Measurements from ENCODE around the gene ZC3H18.

The ZC3H18 gene

DNA sequence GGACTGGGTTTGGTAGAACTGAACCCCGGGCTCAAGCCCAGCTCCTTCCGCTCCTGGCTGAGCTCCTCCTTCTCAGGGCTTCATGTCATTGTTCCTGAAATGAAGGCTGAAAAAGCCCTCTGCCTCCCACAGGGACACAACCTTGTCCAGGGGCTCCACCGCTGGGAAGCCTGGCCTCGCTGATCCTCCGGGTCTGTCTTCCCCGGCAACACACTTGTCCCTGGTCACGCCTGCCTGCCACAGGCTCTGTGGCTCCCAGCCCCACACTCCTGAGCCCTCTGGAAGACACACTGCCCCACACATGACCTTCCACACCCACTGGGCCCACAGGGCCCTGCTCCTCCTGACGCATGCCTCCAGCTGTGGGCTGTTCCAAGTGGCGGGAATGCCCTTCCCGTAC, 18.0 kb upstream of the ZC3H18 start:
- DNase-seq = no peak

DNA sequence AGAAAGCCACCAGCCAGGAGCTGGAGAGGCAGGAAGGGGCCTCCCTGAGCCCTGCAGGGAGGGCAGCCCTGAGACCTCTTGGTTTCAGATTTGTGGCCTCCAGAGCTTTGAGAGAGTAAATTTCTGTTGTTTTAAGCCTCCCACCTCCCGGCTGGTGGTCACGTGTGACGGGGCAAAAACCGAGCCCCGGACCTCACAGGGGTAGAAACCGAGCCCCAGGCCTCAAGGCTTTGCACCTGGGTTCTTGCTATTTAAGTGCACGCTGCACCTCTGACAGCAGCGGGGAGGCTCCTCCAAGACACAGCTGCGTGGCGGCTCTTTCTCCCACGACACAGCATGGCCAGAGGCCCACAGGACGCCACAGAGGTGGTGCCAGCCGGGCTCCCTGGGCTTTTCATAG, 17.4 kb upstream of the ZC3H18 start:
- no peak for DNase-seq

DNA sequence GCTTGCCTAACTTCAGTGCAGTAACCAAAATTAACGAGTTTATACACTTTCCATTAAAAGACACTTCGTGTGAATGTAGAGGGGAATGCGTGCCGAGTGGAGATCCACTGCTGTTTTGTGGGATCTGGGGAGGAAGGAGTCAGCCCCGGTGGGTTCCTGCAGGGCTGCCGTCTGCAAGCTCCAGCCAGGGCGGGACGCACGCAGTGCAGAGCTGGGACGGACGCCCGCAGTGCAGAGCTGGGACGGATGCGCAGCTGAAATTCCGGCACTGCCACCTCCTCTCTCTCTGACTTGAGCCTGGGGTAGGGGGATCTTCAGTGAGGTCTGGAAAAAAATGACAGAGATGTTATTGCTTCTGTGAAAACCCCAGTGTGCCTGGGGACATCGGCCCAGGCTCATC, 16.5 kb upstream of the ZC3H18 start:
- no peak for DNase-seq

DNA sequence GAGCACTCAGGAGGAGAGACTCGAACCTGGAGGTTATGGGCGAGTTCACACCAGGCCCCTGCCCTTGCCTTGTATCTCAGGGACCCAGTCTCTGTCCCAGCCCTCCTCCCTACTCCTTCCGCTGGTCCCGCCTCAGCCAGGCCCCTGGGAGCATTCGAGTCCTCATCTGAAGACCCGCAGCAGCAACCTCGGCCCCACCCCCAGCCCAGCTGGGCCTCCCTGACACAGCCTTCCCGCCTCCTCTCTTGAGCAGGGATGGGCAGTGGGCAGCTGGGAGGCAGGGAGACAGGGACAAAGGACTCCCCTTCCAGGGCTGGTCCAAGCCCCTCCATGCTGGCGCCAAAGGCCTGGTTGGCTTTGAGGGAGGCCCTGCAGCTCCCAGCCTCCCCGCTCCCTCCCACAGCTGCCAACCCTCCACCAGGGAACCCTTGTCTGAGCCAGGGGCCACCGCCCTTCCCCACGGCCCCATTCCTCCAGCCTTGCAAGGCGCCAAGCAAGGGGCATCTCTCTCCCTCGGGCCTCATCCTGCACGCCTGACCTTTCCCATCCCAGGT, 15.4 kb upstream of the ZC3H18 start:
- DNase-seq = no peak

DNA sequence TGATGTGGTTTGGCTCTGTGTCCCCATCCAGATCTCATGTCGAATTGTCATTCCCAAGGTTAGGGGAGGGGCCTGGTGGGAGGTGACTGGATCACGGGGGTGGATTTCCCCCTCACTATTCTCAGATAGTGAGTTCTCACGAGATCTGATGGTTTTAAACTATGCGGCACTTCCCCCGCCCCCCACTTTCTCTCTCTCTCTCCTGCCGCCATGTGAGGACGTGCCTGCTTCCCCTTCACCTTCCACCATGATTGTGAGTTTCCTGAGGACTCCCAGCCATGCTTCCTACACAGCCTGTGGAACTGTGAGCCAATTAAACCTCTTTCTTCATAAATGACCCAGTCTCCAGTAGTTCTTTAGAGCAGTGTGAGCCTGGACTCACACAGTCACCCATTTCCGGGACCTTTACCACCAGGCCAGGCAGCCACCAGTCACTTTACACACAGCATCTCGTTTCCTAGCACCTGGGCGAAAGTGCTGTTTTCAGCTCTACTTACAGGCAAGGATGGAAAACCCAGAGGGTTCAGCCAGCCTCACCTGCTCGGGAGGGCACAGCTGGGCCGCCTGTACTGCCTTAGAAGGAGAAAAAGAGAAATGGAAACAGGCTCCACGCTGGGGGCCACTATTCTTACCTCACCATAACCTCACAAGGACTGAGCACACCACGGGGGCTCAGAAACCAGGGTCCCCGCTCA, 13.8 kb upstream of the ZC3H18 start:
- DNase-seq = no peak

DNA sequence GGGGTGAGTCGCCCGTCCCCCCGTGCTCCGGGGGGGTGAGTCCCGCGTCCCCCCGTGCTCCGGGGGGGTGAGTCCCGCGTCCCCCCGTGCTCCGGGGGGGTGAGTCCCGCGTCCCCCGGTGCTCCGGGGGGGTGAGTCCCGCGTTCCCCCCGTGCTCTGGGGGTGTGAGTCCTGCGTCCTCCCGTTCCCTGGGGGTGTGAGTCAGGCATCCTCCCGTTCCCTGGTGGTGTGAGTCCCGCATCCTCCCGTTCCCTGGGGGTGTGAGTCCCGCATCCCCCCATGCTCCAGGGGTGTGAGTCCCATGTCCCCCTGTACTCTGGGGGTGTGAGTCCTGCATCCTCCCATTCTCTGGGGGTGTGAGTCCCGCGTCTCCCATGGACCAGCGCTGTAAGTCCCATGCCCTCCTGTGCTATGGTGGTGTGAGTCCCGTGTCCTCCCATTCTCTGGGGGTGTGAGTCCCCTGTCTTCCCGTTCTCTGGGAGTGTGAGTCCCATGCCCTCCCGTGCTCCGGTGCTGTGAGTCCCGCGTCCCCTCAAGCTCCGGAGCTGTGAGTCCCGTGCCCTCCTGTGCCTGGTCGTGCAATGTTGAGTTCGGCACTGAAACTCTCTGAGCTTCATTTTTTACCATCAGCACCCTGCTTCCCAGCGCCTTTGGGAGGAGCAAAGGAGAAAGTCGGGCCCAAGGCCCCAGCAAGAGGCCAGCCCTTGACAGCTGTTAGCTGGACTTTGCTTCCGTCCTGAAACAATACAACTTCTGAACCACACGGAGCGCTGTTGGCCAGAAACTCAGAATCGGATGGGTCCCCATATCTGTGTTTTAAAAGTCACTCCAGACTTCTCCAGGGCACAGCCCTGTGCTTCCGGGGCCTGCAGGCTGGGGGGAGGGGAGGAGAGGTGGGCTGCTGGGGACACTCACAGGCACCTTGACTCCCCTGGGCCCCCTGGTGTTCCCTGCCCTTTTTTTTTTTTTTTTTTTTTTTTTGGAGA, 11.5 kb upstream of the ZC3H18 start:
- DNase-seq = no peak

DNA sequence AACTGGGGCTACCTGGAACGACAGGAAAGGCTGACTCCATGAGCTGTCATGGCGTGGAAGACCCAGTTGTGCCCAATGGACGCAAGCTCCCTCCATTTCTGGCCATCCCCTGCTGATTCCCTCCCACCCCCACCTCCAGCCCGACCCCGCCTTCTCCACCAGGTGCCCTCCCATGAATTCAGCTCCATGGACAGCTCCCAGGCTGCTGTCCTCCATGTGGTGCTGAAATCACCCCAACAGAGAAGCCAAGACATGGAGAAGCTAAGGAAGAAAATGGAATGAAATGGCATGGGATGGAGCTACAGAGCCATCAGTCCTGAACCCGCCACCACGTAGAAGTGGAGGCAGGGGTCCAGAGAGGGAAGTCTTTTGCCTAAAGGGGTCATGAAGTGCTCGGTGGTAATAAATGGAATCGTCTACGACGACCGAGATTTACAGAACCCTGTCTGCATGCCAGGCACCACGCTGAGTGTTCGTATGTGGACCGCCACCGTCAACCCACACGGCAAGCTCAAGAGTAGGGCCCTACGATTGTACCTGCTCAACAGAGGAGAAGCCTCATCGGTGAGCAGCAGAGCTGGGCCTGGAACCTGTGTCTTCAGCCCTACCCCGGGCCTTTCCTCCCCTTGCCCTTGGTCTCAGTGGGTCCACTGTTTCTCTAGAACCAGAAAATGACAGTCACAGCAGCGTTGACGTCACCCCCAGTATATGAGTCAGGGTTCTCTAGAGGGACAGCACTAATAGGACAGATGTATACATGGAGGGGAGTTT, 9.3 kb upstream of the ZC3H18 start:
- no peak for DNase-seq

DNA sequence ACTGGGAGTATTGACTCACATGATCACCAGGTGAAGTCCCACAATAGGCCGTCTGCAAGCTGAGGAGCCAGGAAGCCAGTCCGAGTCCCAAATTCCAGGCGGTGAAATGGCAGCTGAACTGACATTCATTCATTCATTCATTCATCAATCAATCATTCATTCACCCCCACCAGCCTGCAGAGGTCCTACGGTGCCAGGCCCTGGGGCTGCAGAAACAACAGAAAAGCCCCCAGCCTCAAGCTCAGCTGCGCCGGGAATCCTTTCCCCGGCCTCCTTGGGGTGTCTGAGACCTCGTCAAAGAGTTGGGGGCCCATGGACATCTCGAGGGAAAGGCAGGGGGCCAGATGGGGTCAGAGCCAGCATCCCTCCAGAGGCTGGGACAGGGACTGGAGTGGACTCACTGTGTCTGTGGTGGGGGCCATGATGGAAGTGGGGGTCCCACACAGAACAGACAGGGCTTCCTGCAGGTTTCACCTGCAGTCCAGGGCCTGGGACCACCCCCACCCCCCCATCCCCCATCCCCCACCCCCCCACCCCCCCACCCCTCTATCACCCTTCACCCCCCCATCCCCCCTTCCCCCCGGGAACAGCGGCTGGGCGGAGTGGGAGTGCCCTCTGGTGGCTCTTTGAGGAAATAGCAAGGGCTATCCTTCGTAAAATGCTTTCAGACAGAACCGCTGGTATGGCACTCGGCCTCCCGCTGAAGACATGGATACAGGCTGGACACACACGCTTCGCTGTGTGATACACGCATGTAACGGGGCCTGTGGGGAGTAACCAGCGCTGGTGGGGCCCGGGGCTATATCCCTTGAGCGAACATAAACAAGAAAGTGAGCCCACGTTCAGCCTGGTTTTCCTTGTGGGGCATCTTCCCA, 8.5 kb upstream of the ZC3H18 start:
- DNase-seq = peak; percentile 45 to 64

DNA sequence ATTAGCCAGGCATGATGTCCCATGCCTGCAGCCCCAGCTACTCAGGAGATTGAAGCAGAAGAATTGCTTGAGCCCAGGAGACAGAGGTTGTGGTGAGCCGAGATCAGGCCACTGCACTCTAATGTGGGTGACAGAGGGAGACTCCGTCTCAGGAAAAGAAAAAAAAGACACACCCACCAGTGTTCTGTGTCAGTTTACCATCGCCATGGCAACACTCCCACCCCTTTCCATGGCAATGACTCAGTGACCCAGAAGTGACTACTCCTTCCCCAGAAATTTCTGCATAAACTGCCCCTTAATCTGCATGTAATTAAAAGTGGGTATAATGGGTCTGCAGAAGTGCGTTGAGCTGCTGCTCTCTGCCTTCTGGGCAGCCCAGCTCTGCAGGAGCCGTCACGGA, 4.0 kb upstream of the ZC3H18 start:
- peak; percentile 76 to 82 for DNase-seq

DNA sequence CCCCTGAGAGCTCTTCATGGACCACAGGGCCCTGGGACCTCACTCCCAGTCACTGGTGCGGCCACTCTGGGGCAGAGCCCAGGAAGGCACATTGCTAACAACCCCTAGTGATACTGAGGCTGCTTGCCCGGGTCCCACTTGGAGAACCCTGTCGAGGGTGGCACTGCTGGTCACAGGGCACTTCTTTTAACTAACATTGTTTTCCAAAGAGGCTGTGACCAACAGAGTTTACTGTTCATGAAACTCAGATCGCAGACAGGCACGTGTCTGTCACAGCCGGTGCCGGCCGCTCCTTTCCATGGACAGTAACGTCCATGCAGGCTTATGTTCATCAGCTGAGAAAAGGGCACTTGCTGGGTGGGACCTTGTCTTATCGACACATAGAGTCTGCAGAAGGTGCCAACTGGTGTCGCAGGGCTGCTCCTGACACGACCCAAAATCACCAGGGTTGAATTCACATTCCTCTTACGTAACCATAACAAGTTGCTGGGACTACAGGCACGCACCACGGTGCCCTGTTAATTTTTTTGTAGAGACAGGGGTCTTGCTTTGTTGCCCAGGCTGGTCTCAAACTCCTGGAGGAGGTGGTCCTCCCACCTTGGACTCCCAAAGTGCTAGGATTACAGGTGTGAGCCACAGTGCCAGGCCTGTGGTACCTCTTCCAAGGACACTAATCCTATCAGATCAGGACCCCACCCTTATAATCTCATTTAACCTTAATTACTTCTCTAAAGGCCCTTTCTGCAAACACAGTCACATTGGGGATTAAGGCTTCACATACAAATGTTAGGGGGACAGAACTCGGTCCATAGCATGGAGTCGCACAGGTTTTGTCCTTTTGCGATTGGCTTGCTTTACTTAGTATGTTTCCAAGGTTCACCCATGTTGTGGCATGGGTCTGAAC, 1.2 kb upstream of the ZC3H18 start:
- no peak for DNase-seq

DNA sequence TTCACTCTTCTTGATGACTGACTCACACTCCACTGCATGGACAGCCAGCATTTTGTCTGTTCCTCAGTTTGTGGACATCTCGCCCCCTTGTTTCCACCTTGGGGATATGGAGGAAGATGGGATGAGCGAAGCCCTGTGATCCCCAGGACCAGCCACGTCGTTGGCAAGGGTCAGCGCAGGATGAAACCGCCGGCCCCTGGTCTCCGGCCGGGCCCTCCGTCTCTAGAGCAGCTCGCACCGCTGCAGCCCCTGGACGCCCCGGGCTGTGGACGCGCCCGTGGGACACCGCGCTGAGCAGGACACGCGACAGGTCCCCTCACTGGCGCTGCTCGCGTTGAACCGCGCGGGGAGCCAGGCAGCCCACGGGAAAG, 604 bp upstream of the ZC3H18 start:
- no peak for DNase-seq

DNA sequence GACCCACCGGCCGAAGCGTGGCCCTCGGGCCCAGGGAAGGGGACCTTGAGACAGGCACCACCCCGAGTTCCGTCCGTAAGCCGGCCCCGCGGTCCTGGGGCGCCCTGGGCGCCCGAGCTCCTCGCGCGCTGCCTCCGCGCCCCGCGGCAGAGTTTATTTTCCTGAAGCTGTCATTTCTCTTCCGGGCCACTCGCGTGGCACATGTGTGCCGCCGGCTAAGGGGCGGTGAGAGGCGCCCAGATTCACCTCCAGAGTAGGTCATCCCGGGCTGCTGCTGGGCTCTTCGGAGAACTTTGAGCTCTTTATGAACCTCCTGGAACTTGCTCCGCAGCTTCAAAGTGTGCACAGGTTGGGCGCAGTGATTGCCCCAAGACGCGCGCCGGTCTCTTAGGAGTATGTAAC, 489 bp downstream of the ZC3H18 start:
- DNase-seq = peak; percentile 53 to 54

DNA sequence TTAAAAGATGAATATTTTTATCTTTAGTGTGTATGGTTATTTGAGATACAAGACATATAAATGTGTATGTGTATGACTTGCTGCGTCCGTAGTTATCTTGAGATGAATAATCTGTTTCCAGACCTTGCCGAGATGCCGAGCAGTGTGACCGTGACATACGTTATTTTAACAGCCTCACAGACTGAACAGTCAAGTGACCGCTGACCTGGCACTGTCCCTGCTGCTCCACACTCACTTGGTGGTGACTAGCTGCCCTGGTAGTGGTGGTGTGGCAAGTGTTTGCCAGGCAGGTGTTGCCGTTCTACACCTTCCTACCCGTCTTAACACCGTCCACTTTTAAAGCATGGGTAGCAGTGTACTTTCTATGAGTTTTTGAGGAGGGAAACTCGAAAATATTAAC, 5.0 kb downstream of the ZC3H18 start:
- DNase-seq = no peak

DNA sequence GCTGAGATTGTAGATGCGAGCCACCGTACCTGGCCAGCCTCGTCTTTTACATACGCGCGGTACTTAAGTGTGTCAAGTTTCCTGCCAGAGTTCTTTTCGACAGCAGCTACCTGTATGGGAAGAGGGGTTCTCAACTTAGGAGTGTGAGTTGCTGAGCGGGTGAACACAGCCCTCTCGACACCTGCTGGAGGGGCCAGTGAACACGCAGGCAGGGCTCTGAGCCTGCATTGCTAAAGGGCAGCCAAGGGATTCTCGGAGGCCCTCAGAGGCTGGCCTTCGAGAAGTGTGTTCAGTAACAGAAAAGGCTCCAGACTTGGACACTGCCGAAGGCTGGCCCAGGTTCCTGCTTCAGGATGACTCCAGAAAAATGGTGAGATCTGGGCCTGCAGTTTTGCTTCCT, 6.1 kb downstream of the ZC3H18 start:
- DNase-seq = no peak

DNA sequence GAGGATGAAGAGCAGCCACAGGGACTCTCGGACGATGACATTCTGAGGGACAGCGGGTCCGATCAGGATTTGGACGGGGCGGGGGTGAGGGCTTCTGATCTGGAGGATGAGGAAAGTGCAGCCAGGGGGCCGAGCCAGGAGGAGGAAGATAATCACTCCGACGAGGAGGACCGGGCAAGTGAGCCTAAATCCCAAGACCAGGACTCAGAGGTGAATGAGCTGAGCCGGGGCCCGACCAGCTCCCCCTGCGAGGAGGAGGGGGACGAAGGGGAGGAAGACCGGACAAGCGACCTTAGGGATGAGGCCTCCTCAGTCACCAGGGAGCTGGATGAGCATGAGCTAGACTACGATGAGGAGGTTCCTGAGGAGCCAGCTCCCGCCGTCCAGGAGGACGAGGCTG, 7.0 kb downstream of the ZC3H18 start:
- no peak for DNase-seq

DNA sequence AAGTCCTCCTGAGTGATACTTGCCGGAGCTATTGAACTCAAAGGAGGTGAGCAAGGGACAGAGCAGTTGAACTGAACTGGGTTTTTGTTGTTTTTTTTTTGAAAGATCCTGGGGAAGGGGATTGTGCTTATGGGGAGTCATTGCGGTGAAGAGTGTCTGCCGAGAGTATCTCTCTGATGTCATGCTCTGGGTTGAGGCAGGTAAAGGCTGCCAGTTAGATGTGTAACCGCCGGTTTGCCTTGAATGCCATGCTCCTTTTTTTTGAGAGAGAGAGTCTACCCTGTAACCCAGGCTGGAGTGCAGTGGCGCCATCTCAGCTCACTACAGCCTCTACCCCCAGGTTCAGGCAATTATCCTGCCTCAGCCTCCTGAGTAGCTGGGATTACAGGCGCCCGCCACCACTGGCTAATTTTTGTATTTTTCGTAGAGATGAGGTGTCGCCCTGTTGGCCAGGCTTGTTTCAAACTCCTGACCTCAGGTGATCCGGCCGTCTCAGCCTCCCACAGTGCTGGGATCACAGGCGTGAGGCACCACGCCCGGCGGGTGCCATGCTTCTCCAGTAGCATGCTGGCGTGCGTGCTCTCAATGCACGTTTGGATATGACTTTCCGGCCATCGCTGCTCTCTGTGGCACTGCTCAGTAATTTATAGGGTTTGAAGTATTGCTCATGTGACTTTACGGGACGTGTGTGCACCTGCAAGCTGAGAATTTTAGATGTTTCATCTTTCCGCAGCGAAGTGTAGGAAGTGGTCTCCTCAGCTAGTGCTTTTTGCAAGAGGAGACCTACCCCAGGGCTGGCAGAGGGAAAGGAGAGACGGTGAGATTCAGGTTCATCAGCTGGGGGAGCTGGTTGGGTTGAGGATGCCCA, 8.5 kb downstream of the ZC3H18 start:
- no peak for DNase-seq

DNA sequence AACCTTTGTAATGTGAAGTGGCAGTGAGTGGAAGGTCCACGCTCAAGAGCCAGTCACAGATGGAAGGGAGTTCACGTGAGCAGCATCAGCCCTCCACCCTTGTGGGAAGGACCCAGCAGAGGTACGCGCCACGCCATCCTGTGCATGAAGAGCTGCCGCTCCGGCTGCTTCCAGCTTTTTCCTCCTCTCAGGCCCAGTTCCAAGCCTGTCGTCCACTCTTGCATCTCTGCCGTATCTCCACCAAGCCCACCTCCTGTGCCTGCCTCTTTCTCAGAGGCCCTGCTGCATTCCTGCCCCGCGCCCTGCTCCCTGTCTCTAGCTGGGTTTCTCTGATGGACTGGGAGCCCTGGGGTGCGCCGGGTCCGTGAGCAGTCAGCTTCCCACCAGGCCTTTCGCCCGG, 10.2 kb downstream of the ZC3H18 start:
- no peak for DNase-seq

DNA sequence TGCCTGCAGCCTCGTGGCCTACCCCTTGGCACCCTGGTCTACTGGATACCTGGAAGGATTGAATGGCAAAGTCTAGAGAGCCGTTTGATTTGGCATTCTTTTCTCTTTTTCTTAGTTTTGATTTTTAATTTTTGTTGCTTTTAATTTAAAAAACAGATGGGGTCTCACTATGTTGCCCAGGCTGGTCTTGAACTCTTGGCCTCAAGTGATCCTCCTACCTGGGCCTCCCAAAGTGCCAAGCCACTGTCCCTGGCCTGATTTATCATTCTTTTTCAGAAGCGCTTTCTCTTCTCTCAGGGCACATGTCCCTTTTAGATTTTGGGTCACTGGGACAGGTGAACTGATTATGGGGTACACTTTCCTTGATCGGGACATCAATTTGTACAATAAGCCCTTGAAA, 10.8 kb downstream of the ZC3H18 start:
- DNase-seq = no peak

DNA sequence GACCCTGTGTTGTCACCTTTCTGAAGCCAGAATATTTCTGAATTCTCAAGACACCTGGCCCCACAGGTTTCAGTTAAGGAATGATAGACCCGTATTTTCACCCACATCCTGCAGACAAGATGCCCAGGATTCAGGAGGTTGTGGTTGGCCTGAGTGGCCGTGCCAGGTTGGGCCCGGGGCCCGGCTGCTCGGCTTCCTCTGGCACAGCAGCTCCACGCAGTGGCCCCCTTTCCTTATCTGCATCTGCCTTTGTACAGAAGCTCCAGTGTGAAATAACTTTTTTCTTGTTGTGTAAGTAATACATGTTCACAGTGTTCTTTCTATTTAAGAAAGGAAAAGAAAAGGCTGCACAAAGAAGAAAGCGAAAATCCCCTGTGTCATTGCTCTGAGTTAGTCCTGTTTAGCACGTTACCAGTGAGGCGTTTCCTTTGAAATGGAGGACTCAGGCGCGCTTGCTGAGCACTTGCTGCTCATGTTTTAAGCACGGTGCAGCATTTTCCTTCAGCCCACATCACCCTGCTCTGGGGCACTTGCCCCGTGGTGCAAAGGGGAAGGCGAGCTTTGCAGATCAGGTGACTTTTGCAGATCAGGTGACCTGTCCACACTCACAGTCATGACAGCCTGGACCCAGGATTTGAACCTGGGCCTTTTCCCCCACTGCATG, 12.8 kb downstream of the ZC3H18 start:
- no peak for DNase-seq

DNA sequence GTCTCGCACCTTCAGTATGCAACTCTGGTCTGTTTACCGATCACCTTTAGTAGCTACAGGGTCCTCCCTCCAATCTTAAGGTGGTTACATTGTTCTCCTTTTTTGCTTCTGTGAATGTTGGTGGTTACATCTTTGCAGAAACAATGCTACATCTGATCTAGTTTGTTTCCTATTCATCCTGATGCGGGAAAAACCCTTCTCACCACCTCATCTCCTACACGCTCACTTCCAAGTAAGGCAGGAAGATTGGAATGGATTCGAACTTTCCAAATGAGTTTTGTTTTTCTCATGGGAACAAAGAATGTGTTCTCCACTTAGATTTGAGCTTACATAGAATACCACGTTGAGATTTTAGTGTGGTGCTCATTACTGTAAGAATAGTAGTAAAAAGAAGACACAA, 14.5 kb downstream of the ZC3H18 start:
- no peak for DNase-seq

Data from stimulated activated CD4-positive, alpha-beta T cell treated with anti-CD3 and anti-CD28 coated beads, Interleukin-2, amount 100 ng/mL, for 24 hours (primary cell).